GM21447 (cell line): ENCODE data around the gene CHN2.

Source experiments
- ATAC-seq: cut with Tn5 transposase; IDR thresholded peaks from one replicate; pipeline ENCODE4 v1.9.1; 2021; ENCODE audit not compliant: unreplicated experiment

The CHN2 gene

DNA sequence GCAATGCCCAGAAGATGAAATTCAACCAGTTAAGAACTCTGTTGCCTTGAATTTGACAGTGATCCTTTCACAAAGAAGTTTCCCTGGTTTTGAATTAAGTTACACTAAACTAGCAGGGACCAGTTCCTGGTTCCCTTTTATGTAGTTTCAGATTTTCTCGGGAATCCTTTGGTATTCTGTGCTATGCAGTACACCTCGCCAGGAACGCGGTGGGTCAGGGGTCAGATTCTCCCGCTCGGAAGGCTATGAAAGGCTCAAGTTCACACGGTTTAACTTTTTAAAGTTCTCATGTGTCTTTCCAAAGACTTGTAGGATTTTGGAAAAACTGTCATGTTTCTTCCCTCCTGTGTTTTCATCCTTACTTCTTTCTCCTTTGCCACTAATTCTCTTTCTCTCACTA lies 264.4 kb downstream of the CHN2 start:
- ATAC-seq: no peak

DNA sequence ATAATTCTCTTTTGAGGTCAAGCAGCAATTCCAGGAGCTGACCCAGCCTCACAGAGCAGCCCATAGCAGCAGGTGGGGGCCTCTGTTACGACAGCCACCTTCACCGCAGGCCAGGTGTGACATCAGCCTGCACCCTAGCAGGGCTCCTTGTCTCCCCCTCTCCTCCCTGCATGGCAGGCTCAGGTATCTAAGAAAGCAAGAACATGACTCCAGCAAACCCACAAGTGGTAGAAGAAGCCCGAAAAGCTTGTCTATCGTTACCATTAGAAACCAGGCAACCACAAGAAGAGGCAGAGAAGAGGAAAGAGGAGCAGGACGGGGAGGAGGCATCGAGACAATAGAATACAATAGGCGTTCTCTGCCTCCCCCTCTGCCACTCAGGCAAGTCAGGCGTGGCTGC lies 265.0 kb downstream of the CHN2 start:
- no peak for ATAC-seq

DNA sequence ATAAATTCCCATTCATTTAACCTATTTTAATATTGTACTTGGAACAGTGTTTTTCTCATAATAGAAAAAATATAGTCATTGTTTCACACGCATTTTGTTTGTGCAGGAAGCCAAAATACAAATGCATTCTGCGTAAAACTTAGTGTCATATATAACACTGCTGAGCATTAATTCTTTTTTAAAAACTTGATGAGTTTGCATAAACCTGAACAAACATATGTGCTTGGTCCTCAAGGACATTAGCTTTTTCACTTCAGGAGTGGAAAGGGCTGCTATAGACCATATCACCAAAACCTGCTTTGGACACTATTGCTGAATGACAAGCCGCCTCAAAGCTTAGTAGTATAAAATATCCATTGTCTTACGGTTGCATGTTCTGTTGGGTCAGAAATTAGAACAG lies 267.4 kb downstream of the CHN2 start:
- no peak for ATAC-seq

DNA sequence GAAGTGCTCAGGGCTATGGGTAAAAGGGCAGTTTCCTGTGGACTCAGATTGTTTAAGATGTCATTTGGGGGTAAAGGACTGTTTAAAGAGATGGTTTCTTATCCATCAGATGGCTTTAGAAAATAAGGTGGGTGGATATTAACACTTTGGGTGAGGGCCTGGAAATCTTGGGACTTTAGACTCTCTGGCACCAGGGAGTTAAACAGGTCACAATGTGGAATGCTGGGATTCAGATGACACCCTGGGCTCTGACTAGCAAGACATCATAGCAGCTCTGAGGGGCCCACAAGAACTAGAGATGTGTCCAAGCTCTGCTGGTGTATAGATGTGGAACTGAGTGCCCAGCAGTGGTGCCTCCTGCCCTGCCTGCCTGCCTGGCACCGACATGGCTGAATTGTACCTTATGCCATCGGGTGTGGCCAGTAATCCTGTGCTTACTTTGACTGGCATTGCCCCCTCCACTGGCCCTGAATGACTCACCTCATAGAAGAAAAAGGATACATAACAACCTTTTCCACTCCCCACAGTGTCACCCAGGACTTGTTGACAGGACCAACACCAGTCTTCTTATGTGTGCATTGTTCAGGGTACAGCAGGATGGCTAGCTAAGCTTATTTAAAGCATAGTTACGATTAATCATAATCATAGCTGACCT lies 269.1 kb downstream of the CHN2 start:
- ATAC-seq: no peak

DNA sequence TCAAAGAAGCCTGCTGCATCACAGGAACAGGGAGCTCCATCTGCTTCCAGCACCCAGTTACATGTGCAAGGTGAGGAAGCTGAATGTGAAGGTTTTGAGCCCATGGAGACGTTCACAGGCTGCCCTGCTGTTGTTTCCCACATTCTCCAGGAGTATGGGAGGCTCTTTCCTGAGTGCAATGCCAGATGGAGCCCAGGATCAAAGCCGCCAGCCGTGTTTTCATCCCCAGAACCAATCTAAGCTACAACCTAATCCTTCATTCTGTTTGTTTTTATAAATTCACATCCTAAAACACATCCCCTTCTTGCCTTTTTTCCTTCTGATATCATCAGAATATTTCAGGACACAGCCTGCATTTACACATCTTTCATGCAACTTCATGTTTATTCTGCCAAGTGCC lies 270.2 kb downstream of the CHN2 start:
- ATAC-seq: no peak

DNA sequence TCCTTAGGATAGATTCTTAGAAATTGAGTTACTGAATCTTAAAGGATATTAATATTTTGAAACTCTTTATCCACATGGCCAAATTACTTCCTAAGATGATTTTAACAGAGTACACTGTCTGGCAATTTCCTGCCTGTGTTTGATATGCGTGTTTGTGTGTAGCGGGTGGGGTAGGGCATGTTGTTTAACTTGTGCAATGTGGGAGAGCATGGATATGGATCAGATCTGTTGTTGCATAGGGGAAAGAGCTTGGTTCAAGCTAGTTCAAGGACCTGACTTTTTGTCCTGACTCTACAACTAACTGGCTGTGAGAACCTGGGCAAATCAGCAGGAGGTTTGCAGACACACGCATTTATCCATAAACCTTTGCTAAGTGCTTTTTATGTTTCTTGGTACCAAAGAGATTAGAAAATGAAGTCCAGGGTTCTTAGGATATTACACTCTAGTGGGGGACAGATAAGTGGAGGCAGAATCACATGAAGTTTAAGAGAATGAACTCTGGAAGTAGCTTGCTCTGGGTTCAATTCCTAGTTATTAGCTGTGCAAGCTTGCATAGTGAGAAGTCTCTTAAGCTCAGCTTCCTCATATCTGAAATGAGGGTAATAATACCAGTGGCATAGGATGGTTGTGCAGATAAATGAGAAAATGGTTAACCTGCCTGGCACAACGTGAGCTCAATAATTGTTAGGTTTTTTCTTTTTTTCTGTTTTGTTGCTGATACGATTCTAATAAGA lies 272.8 kb downstream of the CHN2 start:
- ATAC-seq: no peak

DNA sequence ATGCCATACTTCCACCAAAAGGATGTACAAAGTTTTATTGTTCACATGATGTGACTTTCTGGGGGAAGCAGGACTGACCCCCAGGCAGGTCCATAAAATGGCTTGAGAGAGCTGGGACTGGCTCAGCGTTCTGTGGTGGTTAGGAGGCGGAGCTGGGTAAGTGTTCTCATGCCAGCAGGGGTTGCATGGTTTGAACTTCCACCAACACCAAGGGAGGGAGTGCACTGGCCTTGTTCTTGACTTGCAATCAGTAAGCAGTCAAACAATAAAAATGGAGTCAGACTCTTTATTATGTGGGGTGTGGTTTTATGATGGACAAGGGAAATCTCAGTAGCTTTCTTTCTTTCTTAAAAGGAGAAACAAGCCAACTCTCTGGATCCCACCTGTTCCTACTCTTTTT lies 273.6 kb downstream of the CHN2 start:
- no peak for ATAC-seq

DNA sequence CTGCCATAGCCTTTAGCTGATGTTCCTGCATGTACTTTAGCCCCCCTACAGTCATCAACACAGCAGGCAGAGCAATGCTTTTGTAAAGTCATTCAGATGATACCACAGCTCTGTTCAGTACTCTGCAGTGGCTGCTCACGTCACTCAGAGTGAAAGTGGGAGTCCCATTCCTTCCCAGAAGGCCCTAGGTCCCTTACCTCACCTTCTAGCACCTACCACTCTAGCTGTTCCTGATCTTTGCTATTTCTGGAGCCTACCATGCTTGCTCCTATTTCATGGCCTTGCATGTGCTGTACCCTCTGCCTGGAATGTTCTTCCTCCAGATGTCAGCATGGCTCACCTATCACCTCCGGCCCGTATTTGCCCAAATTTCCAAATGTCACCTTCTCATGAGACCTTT lies 274.7 kb downstream of the CHN2 start:
- no peak for ATAC-seq

DNA sequence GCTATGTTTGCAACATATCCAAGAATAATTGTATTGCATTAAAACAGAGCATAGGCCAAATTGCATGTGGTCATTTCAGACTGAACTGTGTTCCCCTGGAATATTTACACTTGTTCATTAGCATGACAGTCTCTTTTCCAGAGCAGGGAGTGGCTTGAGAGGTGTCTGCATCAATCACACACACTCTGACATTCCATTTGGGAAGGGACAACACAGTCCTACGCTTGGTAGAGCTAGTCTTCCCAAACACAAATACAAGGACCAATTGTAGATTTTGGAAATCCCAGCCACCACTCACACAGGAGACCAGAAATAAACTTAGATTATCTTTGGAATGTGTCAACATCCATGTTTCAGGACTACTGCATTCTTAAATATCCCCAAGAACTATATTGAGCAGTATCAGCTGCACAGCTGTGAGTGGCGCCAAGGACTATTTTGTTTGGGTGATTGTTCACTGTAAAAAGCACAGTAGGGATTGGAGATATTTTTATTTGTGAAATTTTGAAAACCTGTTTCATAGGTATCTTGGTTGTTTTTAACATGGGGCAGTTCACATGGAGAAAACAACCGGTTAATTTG lies 275.5 kb downstream of the CHN2 start:
- no peak for ATAC-seq

DNA sequence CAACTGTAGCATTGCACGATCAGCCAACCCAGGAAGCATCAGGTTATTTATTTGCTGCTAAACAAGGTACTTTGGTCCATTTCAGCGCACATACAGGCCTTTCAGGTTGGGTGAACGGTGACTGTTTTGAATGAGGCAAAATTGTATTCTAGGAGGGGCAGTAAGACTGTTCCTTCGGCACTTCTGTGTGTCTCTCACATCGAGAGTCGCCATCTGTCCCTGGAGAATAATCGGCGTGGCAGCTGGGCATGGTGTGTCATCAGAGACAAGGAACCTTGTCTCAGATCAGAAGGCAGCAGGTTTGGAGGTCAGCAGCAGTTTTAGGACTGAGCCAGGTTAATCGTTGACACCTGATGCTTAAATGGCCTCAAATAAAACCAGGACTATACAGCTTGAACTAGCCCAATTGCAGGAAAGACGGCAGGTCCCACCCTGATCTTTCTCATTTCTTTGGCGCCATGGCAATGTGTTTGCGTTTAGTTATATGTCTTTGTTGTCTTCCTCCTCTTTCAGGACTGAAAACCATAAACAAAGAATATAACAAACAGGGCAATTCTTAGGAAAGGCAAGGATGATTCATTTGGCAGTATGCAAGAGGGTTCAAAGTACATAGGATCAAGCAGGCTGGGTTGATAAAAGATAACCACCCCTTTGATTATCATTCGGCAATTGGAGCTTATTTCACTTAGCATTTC lies 277.0 kb downstream of the CHN2 start:
- no peak for ATAC-seq

DNA sequence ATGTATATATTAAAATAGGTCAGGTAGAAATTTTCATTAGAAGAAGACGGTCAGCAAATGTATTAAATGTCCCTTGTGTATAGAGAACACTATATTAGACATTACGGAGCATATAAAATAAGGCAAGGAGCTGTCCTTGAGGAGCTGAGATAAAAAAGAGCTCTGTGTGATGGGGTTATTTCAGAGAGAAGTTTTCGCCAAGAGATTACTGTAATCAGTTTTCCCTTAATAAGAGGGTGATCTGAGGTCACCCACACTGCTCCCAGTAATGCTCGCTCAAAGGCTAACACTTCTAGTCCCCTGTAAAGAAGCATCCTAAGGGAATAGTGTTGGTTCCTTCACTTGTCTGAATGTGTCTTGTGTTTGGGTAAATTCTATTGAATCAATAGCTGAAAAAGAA lies 282.3 kb downstream of the CHN2 start:
- ATAC-seq: no peak

DNA sequence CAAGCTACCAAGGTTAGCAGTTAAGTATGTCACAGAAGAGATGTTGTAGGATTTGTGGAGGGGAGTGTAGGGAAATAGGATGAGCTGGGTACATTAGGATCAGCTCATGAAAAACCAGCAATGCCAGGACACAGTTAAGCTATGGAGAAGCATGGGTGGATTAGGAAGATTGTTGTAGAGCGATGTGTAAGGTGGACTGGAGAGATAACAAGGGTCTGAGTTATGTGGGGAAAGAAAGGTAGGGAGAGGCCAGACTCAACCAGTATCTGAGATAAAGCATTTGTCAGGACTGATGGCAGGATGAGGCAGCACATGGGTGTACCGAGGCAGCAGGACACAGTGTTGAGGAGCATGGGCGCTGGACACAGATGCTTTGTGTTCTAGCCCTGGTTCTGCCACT lies 283.7 kb downstream of the CHN2 start:
- no peak for ATAC-seq

DNA sequence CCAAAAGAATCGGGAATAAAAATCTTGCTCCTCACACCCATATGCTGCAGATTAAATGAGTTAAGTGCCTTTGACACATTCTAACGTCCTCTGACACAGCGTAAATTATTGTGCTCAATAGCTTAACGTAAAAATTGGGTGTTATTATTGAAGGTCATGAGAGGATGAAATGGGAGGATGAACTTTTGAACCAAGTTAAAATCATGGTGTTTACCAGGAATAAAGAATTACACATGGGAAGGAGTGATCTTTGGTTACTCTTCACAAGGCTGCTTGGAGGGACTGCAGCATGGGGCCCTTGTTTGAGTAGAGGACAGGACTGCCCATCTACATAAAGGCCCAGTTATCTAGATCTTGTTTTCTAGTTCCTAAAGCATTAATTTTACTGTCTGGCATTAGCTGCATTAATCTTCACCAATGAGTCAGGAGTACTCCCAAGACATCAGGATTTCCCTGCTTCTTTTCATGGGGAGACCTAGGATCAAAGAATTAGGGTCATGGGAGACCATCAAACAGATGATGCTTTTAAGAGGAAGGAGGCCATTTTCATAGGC lies 284.2 kb downstream of the CHN2 start:
- ATAC-seq: no peak

DNA sequence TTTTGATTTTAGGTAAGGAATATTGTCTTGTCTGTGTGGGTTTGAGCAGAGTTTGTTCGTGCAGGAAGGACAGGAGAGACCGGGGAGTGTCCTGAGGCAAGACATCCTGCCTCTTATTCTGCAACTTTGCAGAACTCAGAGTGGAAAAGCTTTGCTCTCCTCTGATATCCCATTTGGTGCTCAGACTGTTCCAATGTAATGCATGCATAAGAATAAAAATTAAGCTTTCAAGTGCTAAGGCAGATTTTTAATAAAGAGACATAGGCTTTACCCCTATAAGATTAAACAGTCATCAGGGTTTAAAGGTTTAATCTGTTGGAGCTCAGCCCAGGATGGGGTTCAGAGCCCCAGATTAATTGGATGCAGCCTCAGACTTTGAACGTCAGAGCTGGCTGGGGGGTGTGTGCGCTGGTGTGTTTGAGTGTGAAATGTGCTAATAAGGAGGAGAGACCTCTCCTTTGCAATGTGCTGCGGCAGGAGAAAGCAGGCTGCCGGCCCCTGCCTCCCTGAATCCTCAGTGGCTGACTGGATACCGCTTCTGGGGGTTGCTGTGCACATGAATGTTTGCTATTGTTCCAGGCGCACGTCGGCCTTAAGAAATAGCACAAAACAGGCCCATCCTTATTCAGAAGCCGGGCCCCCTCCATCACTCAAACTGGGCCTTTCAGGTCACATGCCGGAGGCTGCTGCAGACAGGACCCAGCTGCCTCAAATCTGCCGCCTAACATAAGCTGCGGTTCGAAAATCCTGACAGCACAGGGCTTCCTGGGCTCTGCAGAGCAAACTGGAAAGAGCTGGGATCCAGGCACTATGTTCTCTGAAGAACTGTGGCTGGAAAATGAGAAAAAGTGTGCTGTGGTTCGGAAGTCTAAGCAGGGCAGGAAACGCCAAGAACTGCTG lies 285.0 kb downstream of the CHN2 start:
- ATAC-seq: no peak

DNA sequence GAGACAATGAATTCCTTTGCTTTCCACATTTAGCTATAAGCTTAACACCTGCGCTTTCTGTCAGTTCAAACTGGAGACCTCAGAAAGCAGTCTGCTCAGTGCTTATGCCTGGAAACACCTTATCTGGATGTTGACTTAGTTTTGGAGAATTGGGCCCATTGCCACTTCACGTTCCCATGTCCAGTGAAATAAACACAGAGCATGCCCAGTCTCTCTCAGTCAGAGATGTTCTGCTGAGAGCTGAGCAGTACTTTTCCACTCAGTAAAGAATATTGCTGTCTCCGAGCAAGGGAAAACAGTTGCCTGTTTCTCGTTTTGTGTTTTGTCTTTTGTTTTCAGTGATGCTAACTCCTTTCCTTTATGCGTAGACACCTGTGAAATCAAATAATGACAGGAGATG lies 285.9 kb downstream of the CHN2 start:
- no peak for ATAC-seq

DNA sequence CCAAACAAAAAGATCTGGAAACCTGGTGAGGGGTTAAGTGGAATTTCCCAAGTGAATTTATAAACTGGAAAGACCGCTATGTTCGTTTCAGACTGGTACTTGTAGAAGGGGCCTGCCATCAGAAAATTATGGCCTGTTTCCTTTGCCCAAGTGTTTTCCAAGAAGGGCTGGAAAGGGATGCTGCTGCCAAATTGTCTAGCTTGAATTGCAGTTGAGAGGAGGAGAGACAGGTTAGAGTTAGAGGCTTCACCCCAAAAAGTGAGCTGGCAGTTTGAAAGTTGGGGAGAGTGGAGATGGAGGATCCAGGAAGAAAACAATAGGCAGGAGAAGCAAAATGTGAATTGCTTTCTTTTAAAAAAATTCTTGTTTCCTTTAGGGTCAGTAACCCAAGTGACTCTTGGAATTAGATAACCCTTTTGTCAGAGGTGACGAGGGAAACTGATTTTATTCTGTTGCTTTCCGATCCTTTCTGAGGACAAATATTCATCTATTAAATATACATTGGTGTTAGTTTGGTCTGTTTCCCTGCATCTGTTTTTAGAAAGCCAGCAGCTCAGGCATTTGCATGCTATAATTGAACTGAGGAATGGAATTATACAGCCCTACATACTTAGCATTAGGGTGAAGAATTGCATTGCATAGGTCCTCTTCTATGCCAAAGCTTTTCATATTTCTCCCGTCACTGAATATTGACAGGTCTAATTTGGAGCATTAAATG lies 286.5 kb downstream of the CHN2 start:
- ATAC-seq: no peak

DNA sequence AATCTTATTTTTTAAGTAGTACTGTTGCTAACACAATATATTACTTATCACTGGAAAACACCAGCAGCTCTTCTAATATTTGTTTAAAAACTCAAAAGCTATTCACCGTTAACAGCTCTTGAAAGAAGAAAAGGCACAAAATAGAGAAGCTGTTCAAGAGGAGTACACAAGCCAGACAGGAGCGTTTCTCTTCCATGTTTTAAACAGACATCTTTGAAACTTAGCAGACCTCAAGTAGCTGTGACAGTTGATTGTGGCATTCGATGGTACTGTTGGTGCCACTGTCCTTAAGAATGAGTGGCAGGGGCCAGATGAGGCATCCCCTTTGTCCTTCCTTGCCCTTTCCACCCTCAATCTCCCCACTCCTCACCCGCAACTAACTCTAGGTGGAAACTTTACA lies 287.5 kb downstream of the CHN2 start:
- ATAC-seq: no peak

DNA sequence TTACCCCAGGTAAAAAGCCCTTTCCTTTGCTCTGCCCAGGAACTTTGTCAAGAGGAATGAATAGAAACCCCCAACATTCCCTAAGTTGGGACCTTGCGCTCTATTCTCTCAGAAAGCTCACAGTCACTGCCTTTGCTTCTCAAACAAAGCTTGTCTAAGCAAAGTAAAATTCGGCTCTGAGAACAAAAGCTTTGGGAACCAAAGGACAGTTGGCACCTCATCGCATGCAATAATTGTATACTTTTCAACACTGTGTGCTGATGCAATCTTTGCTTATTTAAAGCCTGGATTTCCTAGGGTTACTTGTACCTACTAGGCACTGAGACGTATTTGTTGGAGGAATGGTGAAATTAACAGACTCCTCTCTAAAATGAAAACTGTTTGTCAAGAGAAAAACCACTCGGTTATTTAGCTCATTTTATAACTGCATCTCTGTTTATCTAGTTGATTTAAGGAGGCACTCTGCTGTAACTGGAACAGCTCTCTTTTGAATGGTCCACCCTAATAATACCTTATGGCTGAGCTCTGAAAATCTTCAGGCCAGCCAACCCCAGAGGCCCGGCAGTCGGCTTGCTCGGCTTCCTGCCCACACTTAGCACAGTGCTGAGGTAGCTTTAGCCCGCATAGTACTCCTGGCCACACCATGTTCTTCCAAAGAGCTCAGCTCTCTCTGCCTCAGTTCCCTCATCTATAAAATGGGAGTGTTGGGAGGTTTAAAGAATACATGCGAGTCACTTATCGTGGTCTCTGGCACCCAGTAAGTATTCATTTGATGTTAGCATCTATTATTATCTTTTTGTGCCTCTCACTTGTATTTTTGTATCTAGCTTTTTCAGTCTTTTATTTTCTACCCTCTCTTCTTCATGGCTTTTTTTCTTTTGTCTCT lies 288.9 kb downstream of the CHN2 start:
- ATAC-seq: no peak

DNA sequence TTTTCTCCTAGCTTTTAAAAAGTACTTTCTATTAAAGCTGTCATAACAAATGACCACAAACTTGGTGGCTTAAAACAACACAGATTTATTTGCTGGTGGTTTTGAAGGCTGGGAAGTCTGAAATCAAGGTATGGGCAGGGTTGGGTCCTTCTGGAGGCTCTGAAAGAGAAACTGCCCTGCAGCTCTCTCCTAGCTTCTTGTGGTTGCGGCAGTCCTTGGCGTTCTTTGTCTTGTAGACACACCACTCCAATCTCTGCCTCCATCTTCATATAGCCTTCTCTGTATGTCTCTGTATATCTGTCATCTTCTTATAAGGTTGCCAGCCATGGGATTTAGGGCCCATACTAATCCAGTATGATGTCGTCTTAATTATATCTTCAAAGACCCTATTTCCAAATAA lies 289.7 kb downstream of the CHN2 start:
- no peak for ATAC-seq
